Measurements from ENCODE around the gene PPM1H. TPM values are rescaled to one million over a fixed set of nuclear protein-coding genes. Genes with fewer than 3 reads are reported as not detected.

PPM1H gene
- polyA plus RNA-seq, 1 experiment, result 2.3 TPM

DNA sequence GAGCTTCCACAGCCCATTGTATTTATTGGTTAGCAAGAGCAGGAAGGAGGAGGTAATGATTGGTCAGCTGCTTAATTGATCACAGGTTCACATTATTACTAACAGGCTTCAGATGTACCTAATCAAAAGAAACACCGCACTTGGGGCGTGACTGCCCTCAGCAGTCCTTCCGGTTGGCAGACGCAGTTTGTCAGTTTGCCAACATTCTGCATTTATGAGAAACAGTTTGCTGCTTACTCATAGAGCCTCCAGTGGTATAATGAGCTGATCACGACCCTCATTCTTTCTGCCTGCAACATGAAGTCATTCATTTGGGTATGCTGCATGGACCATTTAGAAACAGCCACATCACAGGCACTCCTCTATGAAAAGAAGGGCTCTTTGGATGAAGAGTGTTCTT is 42.5 kb upstream of the PPM1H start:
- CTCF ChIA-PET, result interaction anchor here (1.0 kb wide), 1 partner anchor 93 kb away, joined by 3 read pairs; no protein-coding TSS in a partner anchor
- Histone ChIP-seq H3K27me3 (ENCODE audit: control insufficient read depth, insufficient read depth, low read length) (no peaks in the 10 kb centered on the region), H3K36me3 (ENCODE audit: control insufficient read depth, insufficient read depth, low read length) (no peaks in the 10 kb centered on the region), H3K4me3 (ENCODE audit: low read depth, low read length) (no peak overlapping the region)
- POLR2A ChIA-PET, result no interaction called here
- DNase-seq (ENCODE audit: low read depth), result peak; percentile 59
- TF ChIP-seq, protein P1, sequence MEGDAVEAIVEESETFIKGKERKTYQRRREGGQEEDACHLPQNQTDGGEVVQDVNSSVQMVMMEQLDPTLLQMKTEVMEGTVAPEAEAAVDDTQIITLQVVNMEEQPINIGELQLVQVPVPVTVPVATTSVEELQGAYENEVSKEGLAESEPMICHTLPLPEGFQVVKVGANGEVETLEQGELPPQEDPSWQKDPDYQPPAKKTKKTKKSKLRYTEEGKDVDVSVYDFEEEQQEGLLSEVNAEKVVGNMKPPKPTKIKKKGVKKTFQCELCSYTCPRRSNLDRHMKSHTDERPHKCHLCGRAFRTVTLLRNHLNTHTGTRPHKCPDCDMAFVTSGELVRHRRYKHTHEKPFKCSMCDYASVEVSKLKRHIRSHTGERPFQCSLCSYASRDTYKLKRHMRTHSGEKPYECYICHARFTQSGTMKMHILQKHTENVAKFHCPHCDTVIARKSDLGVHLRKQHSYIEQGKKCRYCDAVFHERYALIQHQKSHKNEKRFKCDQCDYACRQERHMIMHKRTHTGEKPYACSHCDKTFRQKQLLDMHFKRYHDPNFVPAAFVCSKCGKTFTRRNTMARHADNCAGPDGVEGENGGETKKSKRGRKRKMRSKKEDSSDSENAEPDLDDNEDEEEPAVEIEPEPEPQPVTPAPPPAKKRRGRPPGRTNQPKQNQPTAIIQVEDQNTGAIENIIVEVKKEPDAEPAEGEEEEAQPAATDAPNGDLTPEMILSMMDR (IDR thresholded peaks at IDR 0.05; ENCODE audit: insufficient read depth, low read depth, low read length), result no peak

DNA sequence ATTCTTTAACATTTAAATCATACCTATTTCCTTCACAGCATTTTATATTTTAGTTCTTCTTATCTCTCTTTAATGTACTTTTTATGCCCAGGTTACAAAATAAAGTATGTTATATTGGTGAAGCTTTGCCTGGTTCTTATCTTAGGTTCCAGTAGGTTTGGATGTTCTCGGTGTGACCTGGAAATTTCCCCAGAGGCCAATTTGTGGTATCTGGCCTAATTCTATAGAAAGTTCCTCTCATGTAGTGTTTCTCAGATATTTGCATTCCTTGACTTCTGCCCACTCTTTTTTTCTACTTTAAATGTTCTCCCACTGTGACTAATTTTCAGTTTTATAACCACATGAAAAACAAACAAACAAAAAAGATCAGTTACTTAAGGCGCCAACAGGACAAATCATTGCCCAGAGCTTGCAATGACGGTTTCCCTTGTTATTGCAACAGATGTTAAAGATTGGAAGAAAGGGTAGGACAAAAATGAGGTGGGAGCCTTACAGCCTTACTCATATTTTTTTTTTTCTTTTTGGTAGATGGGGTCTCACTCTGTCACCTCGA is 41.2 kb upstream of the PPM1H start:
- peaks cover 1% of the 10 kb centered on the region for H3K27me3 ChIP-seq (ENCODE audit: control insufficient read depth, insufficient read depth, low read length)
- no peaks in the 10 kb centered on the region for H3K36me3 ChIP-seq (ENCODE audit: control insufficient read depth, insufficient read depth, low read length)
- TF ChIP-seq, protein P1 (IDR thresholded peaks at IDR 0.05; ENCODE audit: insufficient read depth, low read depth, low read length), result no peak
- H3K4me3 ChIP-seq (ENCODE audit: low read depth, low read length), result no peak overlapping the region
- POLR2A ChIA-PET, result no interaction called here
- CTCF ChIA-PET, result interaction anchor here (0.7 kb wide), 1 partner anchor 182 kb away, joined by 3 read pairs; no protein-coding TSS in a partner anchor
- DNase-seq (ENCODE audit: low read depth), result no peak

GRCh38 chr12:62971769-62972525 is 37.0 kb upstream of the PPM1H start:
- TF ChIP-seq, protein P1 (IDR thresholded peaks at IDR 0.05; ENCODE audit: insufficient read depth, low read depth, low read length), result no peak
- Histone ChIP-seq H3K4me3 (ENCODE audit: low read depth, low read length) (no peak overlapping the region), H3K36me3 (ENCODE audit: control insufficient read depth, insufficient read depth, low read length) (no peaks in the 10 kb centered on the region), H3K27me3 (ENCODE audit: control insufficient read depth, insufficient read depth, low read length) (peaks cover 1% of the 10 kb centered on the region)
- CTCF ChIA-PET, result interaction anchor here (1.5 kb wide), 1 partner anchor 12 kb away, joined by 3 read pairs; no protein-coding TSS in a partner anchor
- POLR2A ChIA-PET, result no interaction called here
- DNase-seq (ENCODE audit: low read depth), result no peak

DNA sequence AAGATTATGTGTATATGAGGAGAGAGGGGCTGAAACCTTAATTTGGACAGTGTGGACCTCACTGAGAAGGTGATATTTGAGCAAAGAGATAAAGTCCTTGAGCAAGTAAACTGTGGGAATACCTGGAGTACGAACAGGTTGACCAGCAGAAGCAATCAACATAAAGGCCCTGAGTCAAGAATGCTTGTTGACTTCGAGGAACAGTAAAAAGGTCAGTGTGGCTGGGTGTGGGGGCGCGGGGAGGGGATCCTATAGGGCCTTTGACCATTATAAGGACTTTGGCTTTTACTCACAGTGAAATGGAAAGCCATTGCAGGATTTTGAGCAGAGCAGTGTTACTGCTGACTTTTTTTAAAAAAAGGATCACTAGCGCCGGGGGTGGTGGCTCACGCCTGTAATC is 34.7 kb upstream of the PPM1H start:
- Histone ChIP-seq H3K36me3 (ENCODE audit: control insufficient read depth, insufficient read depth, low read length) (no peaks in the 10 kb centered on the region), H3K27me3 (ENCODE audit: control insufficient read depth, insufficient read depth, low read length) (peaks cover 1% of the 10 kb centered on the region), H3K4me3 (ENCODE audit: low read depth, low read length) (no peak overlapping the region)
- no peak for DNase-seq (ENCODE audit: low read depth)
- CTCF ChIA-PET, result no interaction called here
- POLR2A ChIA-PET, result no interaction called here
- TF ChIP-seq, protein P1 (IDR thresholded peaks at IDR 0.05; ENCODE audit: insufficient read depth, low read depth, low read length), result no peak

GRCh38 chr12:62967701-62968100 is 32.8 kb upstream of the PPM1H start:
- Histone ChIP-seq H3K36me3 (ENCODE audit: control insufficient read depth, insufficient read depth, low read length) (no peaks in the 10 kb centered on the region), H3K27me3 (ENCODE audit: control insufficient read depth, insufficient read depth, low read length) (peaks cover 1% of the 10 kb centered on the region), H3K4me3 (ENCODE audit: low read depth, low read length) (no peak overlapping the region)
- CTCF ChIA-PET, result no interaction called here
- DNase-seq (ENCODE audit: low read depth), result no peak
- TF ChIP-seq, protein P1 (IDR thresholded peaks at IDR 0.05; ENCODE audit: insufficient read depth, low read depth, low read length), result no peak
- POLR2A ChIA-PET, result no interaction called here

Measured in BJ (cell line).